GM18505 (cell line): Measurements from ENCODE around the gene GADD45G.

Experiments used
- ATAC-seq: cut with Tn5 transposase; IDR thresholded peaks from one replicate; pipeline ENCODE4 v1.9.1; 2021; ENCODE audit not compliant: unreplicated experiment
- POLR2A ChIP-seq: IDR thresholded peaks from 4 replicates; pipeline ENCODE4 v1.6.1; 2011; ENCODE audit warnings: borderline replicate concordance; ENCODE audit not compliant: insufficient read depth, insufficient read length; ENCODE audit errors: extremely low read depth

Gene GADD45G

GRCh38 chr9:89597711-89598362, 7.0 kb upstream of the GADD45G start:
- no peak for ATAC-seq
- TF ChIP-seq POLR2A = no peak

- ATAC-seq = no peak
- no peak for TF ChIP-seq POLR2A
Measured at GRCh38 chr9:89598363-89598713, 6.5 kb upstream of the GADD45G start.

- TF ChIP-seq POLR2A = no peak
- no peak for ATAC-seq
Measured at GRCh38 chr9:89598926-89599325, 5.9 kb upstream of the GADD45G start.

GRCh38 chr9:89600831-89601230, 4.0 kb upstream of the GADD45G start:
- no peak for ATAC-seq
- no peak for TF ChIP-seq POLR2A

- ATAC-seq = no peak
- no peak for TF ChIP-seq POLR2A
Measured at GRCh38 chr9:89601306-89601705, 3.5 kb upstream of the GADD45G start.

- TF ChIP-seq POLR2A = no peak
- no peak for ATAC-seq
Measured at GRCh38 chr9:89601856-89602562, 2.8 kb upstream of the GADD45G start.

GRCh38 chr9:89602978-89603766, 1.6 kb upstream of the GADD45G start:
- peak; percentile 36 for ATAC-seq
- TF ChIP-seq POLR2A = no peak

- no peak for TF ChIP-seq POLR2A
- no peak for ATAC-seq
Measured at GRCh38 chr9:89603767-89604665, 796 bp upstream of the GADD45G start.

- ATAC-seq = peak; percentile 16
- no peak for TF ChIP-seq POLR2A
Measured at GRCh38 chr9:89605465-89606048, 745 bp downstream of the GADD45G start.

- no peak for ATAC-seq
Measured at GRCh38 chr9:89606049-89606623, 1.3 kb downstream of the GADD45G start.

GRCh38 chr9:89606624-89607311, 2.0 kb downstream of the GADD45G start:
- ATAC-seq = no peak
- no peak for TF ChIP-seq POLR2A

More at GRCh38 chr9:89606049-89606623, 1.3 kb downstream of the GADD45G start:
- TF ChIP-seq POLR2A = no peak

- TF ChIP-seq POLR2A = no peak
- ATAC-seq = no peak
Measured at GRCh38 chr9:89608641-89609335, 4.0 kb downstream of the GADD45G start.
